Measurements from ENCODE around the gene TMEM200A. TPM values are rescaled to one million over a fixed set of nuclear protein-coding genes. Genes with fewer than 3 reads are reported as not detected.

Gene TMEM200A
- total RNA-seq, 1 experiment from 2014 or later: 22.9 TPM

- Histone ChIP-seq H2AFZ (ENCODE audit: low read depth, low read length, poor library complexity, severe bottlenecking) (no peak overlapping the region), H3K4me3 (replicated peaks in 1 of 2; ENCODE audit: low read depth in 1 of 2, low read length in 2 of 2) (no peak overlapping the region), H3K9me2 (ENCODE audit: insufficient read depth) (no peaks in the 10 kb centered on the region), H3K27ac (ENCODE audit: low read depth, low read length) (no peak overlapping the region), H3K9ac (ENCODE audit: low read length) (no peak overlapping the region), H3K9me3 (ENCODE audit: control insufficient read depth in 1 of 2, insufficient read depth in 1 of 2, low read depth in 1 of 2, low read length in 2 of 2) (no peaks in the 10 kb centered on the region), H3K27me3 (ENCODE audit: insufficient read depth, low read length) (no peaks in the 10 kb centered on the region), H4K20me1 (ENCODE audit: insufficient read depth) (no peaks in the 10 kb centered on the region), H3K4me2 (ENCODE audit: low read length) (no peak overlapping the region), H3K36me3 (ENCODE audit: control insufficient read depth in 1 of 2, insufficient read depth in 2 of 2, low read length in 2 of 2) (peaks cover 2 to 5% of the 10 kb centered on the region in 2 experiments; a peak in 1 of 4 replicates), H3K4me1 (ENCODE audit: control insufficient read depth in 1 of 2, insufficient read depth in 2 of 2, low read length in 2 of 2) (peaks cover 13 to 26% of the 10 kb centered on the region in 2 experiments), H3K79me2 (ENCODE audit: insufficient read depth, low read length) (no peaks in the 10 kb centered on the region; the same call in 1 of the 2 replicates)
- RAD21 ChIA-PET (ENCODE audit: low non-redundant PET in 1 of 2, low total read pairs in 2 of 2, uncharacterized antibody in 2 of 2, unreplicated experiment in 2 of 2): no interaction called here
- CTCF ChIA-PET: no interaction called here
- ATAC-seq (no peak), DNase-seq (ENCODE audit: low read depth, low spot score) (no peak)
- intact Hi-C loops (cut with micrococcal nuclease): no loop called here
- BruUV-seq (replicated peaks): no TSS peak
- TF ChIP-seq EZH2phosphoT487 (IDR thresholded peaks at IDR 0.05; ENCODE audit: borderline replicate concordance) (no peak), ZBTB33 (IDR thresholded peaks at IDR 0.05; ENCODE audit: extremely low read depth, insufficient replicate concordance, low read length) (no peak), ZFX (IDR thresholded peaks at IDR 0.05) (no peak), TCF7L2 (IDR thresholded peaks at IDR 0.05; ENCODE audit: borderline replicate concordance, extremely low read depth, insufficient read depth, insufficient read length) (no peak)
- POLR2A ChIA-PET: no interaction called here
These were observed 72.1 kb downstream of the TMEM200A start for GRCh38 chr6:130437961-130438360.

- no peak overlapping the region for H3K4me2 ChIP-seq (ENCODE audit: low read length)
- H3K9me2 ChIP-seq (ENCODE audit: insufficient read depth): no peaks in the 10 kb centered on the region
- H3K9me3 ChIP-seq (ENCODE audit: control insufficient read depth in 1 of 2, insufficient read depth in 1 of 2, low read depth in 1 of 2, low read length in 2 of 2): no peaks in the 10 kb centered on the region
- H3K4me3 ChIP-seq (replicated peaks in 1 of 2; ENCODE audit: low read depth in 1 of 2, low read length in 2 of 2): no peak overlapping the region
- no peaks in the 10 kb centered on the region for H3K36me3 ChIP-seq (ENCODE audit: control insufficient read depth in 1 of 2, insufficient read depth in 2 of 2, low read length in 2 of 2)
- CTCF ChIA-PET: no interaction called here
- H2AFZ ChIP-seq (ENCODE audit: low read depth, low read length, poor library complexity, severe bottlenecking): no peak overlapping the region
- peaks cover 0 to 4% of the 10 kb centered on the region in 2 experiments; a peak in 1 of 4 replicates for H3K4me1 ChIP-seq (ENCODE audit: control insufficient read depth in 1 of 2, insufficient read depth in 2 of 2, low read length in 2 of 2)
- no peak overlapping the region for H3K9ac ChIP-seq (ENCODE audit: low read length)
- H4K20me1 ChIP-seq (ENCODE audit: insufficient read depth): no peaks in the 10 kb centered on the region
- no peak overlapping the region for H3K27ac ChIP-seq (ENCODE audit: low read depth, low read length)
- DNase-seq (ENCODE audit: low read depth, low spot score) (no peak), ATAC-seq (no peak)
- POLR2A ChIA-PET: no interaction called here
- H3K79me2 ChIP-seq (ENCODE audit: insufficient read depth, low read length): no peaks in the 10 kb centered on the region
- BruUV-seq (replicated peaks): no TSS peak
- intact Hi-C loops (cut with micrococcal nuclease): no loop called here
- RAD21 ChIA-PET (ENCODE audit: low non-redundant PET in 1 of 2, low total read pairs in 2 of 2, uncharacterized antibody in 2 of 2, unreplicated experiment in 2 of 2): no interaction called here
- no peak for TF ChIP-seq EZH2 (IDR thresholded peaks at IDR 0.05)
- no peak for TF ChIP-seq FOSL1 (IDR thresholded peaks at IDR 0.05; ENCODE audit: low read depth)
- no peak for TF ChIP-seq RAD21 (IDR thresholded peaks at IDR 0.05; ENCODE audit: low read depth)
- no peak for TF ChIP-seq ZNF274 (IDR thresholded peaks at IDR 0.05; ENCODE audit: low read depth, low read length)
- TF ChIP-seq SRF (IDR thresholded peaks at IDR 0.05; ENCODE audit: low read depth): no peak
- no peaks in the 10 kb centered on the region for H3K27me3 ChIP-seq (ENCODE audit: insufficient read depth, low read length)
These were observed 81.6 kb downstream of the TMEM200A start for GRCh38 chr6:130447374-130447773.
